Psoas muscle (tissue), 8 donors: ENCODE measurements around the gene ANXA8. TPM values are rescaled to one million over a fixed set of nuclear protein-coding genes. Genes with fewer than 3 reads are reported as not detected.
"Not testable (repeated sequence)": the region's sequence is repeated elsewhere in the genome, so short reads cannot be mapped to it uniquely, and the experiment has no call there.

Experiments
- ATAC-seq, 4 donors: fragments of 200-7000 bp; cut with Tn5 transposase; one replicate each; pipeline ENCODE4 v1.9.1; 2020; ENCODE audit warnings: moderate library complexity in 3 of 4, mild to moderate bottlenecking in 2 of 4
- DNase-seq, 2 donors: peaks; one replicate each; pipeline ENCODE4 v3.0.0-alpha.2; 2020
- H3K27ac ChIP-seq: fragments of 200-600 bp; one replicate; pipeline ENCODE4 v1.8.0; 2022
- H3K27me3 ChIP-seq, 3 donors: fragments of 200-600 bp in 1 of 3; one replicate each; pipeline versions ENCODE4 v1.6.1 to v1.8.0; 2013 to 2022; ENCODE audit warnings: low read length in 2 of 3, mild to moderate bottlenecking in 2 of 3, moderate library complexity in 1 of 3; ENCODE audit not compliant: insufficient read depth in 3 of 3
- H3K36me3 ChIP-seq, 2 donors: fragments of 200-600 bp in 1 of 2; one replicate each; pipeline versions ENCODE4 v1.6.1 to v1.8.0; 2013 to 2022; ENCODE audit warnings: low read depth in 1 of 2, mild to moderate bottlenecking in 1 of 2, moderate library complexity in 1 of 2; ENCODE audit not compliant: insufficient read depth in 1 of 2
- H3K4me1 ChIP-seq: fragments of 200-600 bp; one replicate; pipeline ENCODE4 v1.8.0; 2022
- H3K4me3 ChIP-seq: fragments of 200-600 bp; one replicate; pipeline ENCODE4 v1.8.0; 2022; ENCODE audit warnings: mild to moderate bottlenecking
- H3K9me3 ChIP-seq: fragments of 200-600 bp; one replicate; pipeline ENCODE4 v1.8.0; 2022
- CTCF ChIP-seq: fragments of 200-600 bp; IDR thresholded peaks from one replicate; pipeline ENCODE4 v1.8.0; 2022; ENCODE audit warnings: antibody characterized with exemption
- WGBS, 3 donors: extraction: QIAGEN DNeasy Blood & Tissue Kit; methylation state at CpG; one replicate each; pipeline versions ENCODE4 v1.1.6 to v1.1.7; 2013; 5-methylcytosine and 5-hydroxymethylcytosine counted together
- intact Hi-C, 2 donors: fragments of 100-400 bp; cut with DNase I; formaldehyde crosslinking; loops; one replicate each; pipeline versions ENCODE4 v1.11.0 to v1.14.2; 2022
- polyA plus RNA-seq, 3 donors: library from polyadenylated mRNA; stranded (reverse); fragments of 200-250 nt; gene quantifications; one replicate each; pipeline ENCODE4 v1.2.3, GENCODE V29; 2013
- total RNA-seq, 4 donors: library from RNA; stranded (reverse); fragmentation: NEBNext Ultra II Directional in 2 of 4; extraction: Animal tissue kit (Norgen Biotek cat#: 25700) in 2 of 4; gene quantifications; one replicate each; pipeline versions ENCODE4 v1.2.1 to v1.2.4, GENCODE V29; 2021 to 2023
- donor health status: healthy with polysubstance abuse.
- donor health status: DM: no; HTN: no; CAD: no; lungs with moderate emphysema.
- donor health status: Bipolar disorder and iron deficiency.
- donor health status: healthy.
- donor health status: DM: yes; HTN: yes; CAD: no.
- donor health status: DM: no; HTN: no; CAD: no.
- donor health status: DM: no; HTN: no; CAD: no.
- donor health status: DM: yes; HTN: yes; CAD: no.

The ANXA8 gene
- total and polyA plus RNA-seq, 7 donors: 0.03 to 0.17 (median 0.07) TPM; not detected in 3

GRCh38 chr10:47462577-47463358 lies 21.1 kb downstream of the ANXA8 start:
- H3K36me3 ChIP-seq, H3K27ac ChIP-seq, H3K27me3 ChIP-seq, intact Hi-C loops, H3K9me3 ChIP-seq, DNase-seq, ATAC-seq, H3K4me3 ChIP-seq, H3K4me1 ChIP-seq: not testable (repeated sequence)
- 96% methylated on average over 3 of the region's 9 CpGs; no CpG with 5 or more reads in 2 of the 3 donors for WGBS, 3 donors

GRCh38 chr10:47461261-47461687 lies 22.6 kb downstream of the ANXA8 start:
- H3K4me1 ChIP-seq, H3K36me3 ChIP-seq, H3K9me3 ChIP-seq, H3K27ac ChIP-seq, intact Hi-C loops, H3K27me3 ChIP-seq: not testable (repeated sequence)
- 2 to 3% (median 2%) methylated on average over 14 to 28 of the region's 37 CpGs for WGBS, 3 donors
- DNase-seq: peak; percentile 37 to 73
- ATAC-seq: peak; percentile 79 to 93 (median 82)
- peak overlapping the region; percentile 38 for H3K4me3 ChIP-seq

GRCh38 chr10:47458466-47459154 lies 25.3 kb downstream of the ANXA8 start:
- no peak for TF ChIP-seq CTCF
- no peaks in the 10 kb centered on the region for H3K9me3 ChIP-seq
- intact Hi-C loops: no loop called here
- H3K4me3 ChIP-seq: no peak overlapping the region
- 80 to 85% (median 83%) methylated on average over 4 of the region's 4 CpGs for WGBS, 3 donors
- peaks cover 0 to 2% (median 0%) of the 10 kb centered on the region in 3 donors for H3K27me3 ChIP-seq
- no peak overlapping the region for H3K27ac ChIP-seq
- DNase-seq (no peak), ATAC-seq (no peak)
- H3K4me1 ChIP-seq: no peaks in the 10 kb centered on the region
- H3K36me3 ChIP-seq: no peaks in the 10 kb centered on the region

GRCh38 chr10:47457826-47458225 lies 26.1 kb downstream of the ANXA8 start:
- Histone ChIP-seq H3K27ac (no peak overlapping the region), H3K36me3 (no peaks in the 10 kb centered on the region), H3K4me3 (no peak overlapping the region), H3K27me3 (peaks cover 0 to 2% (median 0%) of the 10 kb centered on the region in 3 donors), H3K4me1 (no peaks in the 10 kb centered on the region), H3K9me3 (no peaks in the 10 kb centered on the region)
- 94 to 97% (median 95%) methylated on average over 1 of the region's 1 CpG for WGBS, 3 donors
- ATAC-seq (no peak), DNase-seq (no peak)
- TF ChIP-seq CTCF: no peak
- intact Hi-C loops: no loop called here

- peaks cover 0 to 2% (median 0%) of the 10 kb centered on the region in 3 donors for H3K27me3 ChIP-seq
- intact Hi-C loops: no loop called here
- DNase-seq: no peak
- WGBS, 3 donors: 90 to 100% (median 95%) methylated on average over 1 of the region's 1 CpG
- H3K36me3 ChIP-seq: no peaks in the 10 kb centered on the region
- H3K4me1 ChIP-seq: no peaks in the 10 kb centered on the region
- TF ChIP-seq CTCF: no peak
- no peak overlapping the region for H3K4me3 ChIP-seq
- no peak overlapping the region for H3K27ac ChIP-seq
- ATAC-seq: no peak
- no peaks in the 10 kb centered on the region for H3K9me3 ChIP-seq
Measured at GRCh38 chr10:47457528-47457820, 26.4 kb downstream of the ANXA8 start.
